CD14-positive monocyte (primary cell): ENCODE data around the gene P2RY1. TPM values are rescaled to one million over a fixed set of nuclear protein-coding genes. Genes with fewer than 3 reads are reported as not detected.

Source experiments
- DNase-seq, 3 donors: peaks; one replicate each; pipeline ENCODE4 v3.0.0-alpha.2; 2011 to 2022
- H2AFZ ChIP-seq: 2 replicates; pipeline ENCODE4 v1.6.0; 2012; ENCODE audit warnings: mild to moderate bottlenecking, low read depth, low read length, inconsistent platforms; ENCODE audit not compliant: insufficient read depth, poor library complexity, severe bottlenecking
- H3K27ac ChIP-seq, 2 donors: 1 replicate in 1 of 2; 2 replicates in 1 of 2; pipeline ENCODE4 v1.5.1; 2012 to 2013; ENCODE audit warnings: low read length in 2 of 2, control low read depth in 1 of 2, inconsistent platforms in 1 of 2, low read depth in 1 of 2, mild to moderate bottlenecking in 1 of 2
- H3K27me3 ChIP-seq, 2 donors: one replicate each; pipeline versions ENCODE4 v1.6.0 to v1.6.1; 2011 to 2013; ENCODE audit warnings: low read length in 2 of 2; ENCODE audit not compliant: control insufficient read depth in 2 of 2, insufficient read depth in 2 of 2
- H3K36me3 ChIP-seq, 2 donors: replicated peaks in 1 of 2; 1 replicate in 1 of 2; 2 replicates in 1 of 2; pipeline versions ENCODE4 v1.5.1 to v1.6.1; 2012 to 2013; ENCODE audit warnings: low read length in 2 of 2, control low read depth in 1 of 2, inconsistent platforms in 1 of 2, mild to moderate bottlenecking in 1 of 2; ENCODE audit not compliant: insufficient read depth in 2 of 2, control insufficient read depth in 1 of 2
- H3K4me1 ChIP-seq, 2 donors: 1 replicate in 1 of 2; 2 replicates in 1 of 2; pipeline versions ENCODE4 v1.5.1 to v1.6.1; 2012 to 2013; ENCODE audit warnings: low read length in 2 of 2, control low read depth in 1 of 2, inconsistent platforms in 1 of 2, mild to moderate bottlenecking in 1 of 2, moderate library complexity in 1 of 2; ENCODE audit not compliant: insufficient read depth in 2 of 2, control insufficient read depth in 1 of 2
- H3K4me2 ChIP-seq: replicated peaks from 2 replicates; pipeline ENCODE3; 2012; ENCODE audit warnings: low read length, moderate library complexity, mild to moderate bottlenecking; ENCODE audit not compliant: poor library complexity, severe bottlenecking; ENCODE audit errors: extremely low read depth
- H3K4me3 ChIP-seq, 3 experiments: fragments of 200-600 bp in 1 of 3; sonication (generic) in 1 of 3; replicated peaks in 1 of 3; 1 replicate in 2 of 3; 2 replicates in 1 of 3; pipeline ENCODE4 v1.5.1; 2011 to 2013; ENCODE audit warnings: low read length in 3 of 3, mild to moderate bottlenecking in 3 of 3, control low read depth in 2 of 3, low read depth in 2 of 3, inconsistent platforms in 1 of 3, moderate library complexity in 1 of 3
- H3K79me2 ChIP-seq: 2 replicates; pipeline ENCODE4 v1.6.0; 2012; ENCODE audit warnings: mild to moderate bottlenecking, control low read depth, inconsistent platforms, low read length, moderate library complexity; ENCODE audit not compliant: insufficient read depth
- H3K9ac ChIP-seq: 2 replicates; pipeline ENCODE4 v1.6.0; 2017; ENCODE audit warnings: low read length, mild to moderate bottlenecking; ENCODE audit not compliant: insufficient read depth, poor library complexity, severe bottlenecking
- H3K9me3 ChIP-seq, 2 donors: replicated peaks in 1 of 2; 1 replicate in 1 of 2; 2 replicates in 1 of 2; pipeline versions ENCODE4 v1.5.1 to v1.6.1; 2012 to 2013; ENCODE audit warnings: low read length in 2 of 2, control low read depth in 1 of 2; ENCODE audit not compliant: control insufficient read depth in 1 of 2, insufficient read depth in 1 of 2
- H4K20me1 ChIP-seq: 2 replicates; pipeline ENCODE4 v1.6.0; 2012; ENCODE audit warnings: mild to moderate bottlenecking, low read length, control low read depth, moderate library complexity; ENCODE audit not compliant: insufficient read depth
- H3K27ac Mint-ChIP-seq, 7 donors: one replicate each; pipeline ENCODE4 v1.8.0; 2020; ENCODE audit warnings: mild to moderate bottlenecking in 7 of 7, mixed read lengths in 7 of 7, moderate library complexity in 6 of 7, inconsistent platforms in 2 of 7
- H3K27me3 Mint-ChIP-seq, 3 donors: one replicate each; pipeline ENCODE4 v1.8.0; 2021 to 2022; ENCODE audit warnings: low read depth in 3 of 3, mild to moderate bottlenecking in 3 of 3, mixed read lengths in 3 of 3, moderate library complexity in 3 of 3, inconsistent platforms in 1 of 3
- H3K36me3 Mint-ChIP-seq, 2 donors: one replicate each; pipeline ENCODE4 v1.8.0; 2020; ENCODE audit warnings: mixed read lengths in 2 of 2, inconsistent platforms in 1 of 2, mild to moderate bottlenecking in 1 of 2
- H3K4me1 Mint-ChIP-seq: one replicate; pipeline ENCODE4 v1.8.0; 2020; ENCODE audit warnings: mild to moderate bottlenecking, mixed read lengths
- H3K4me3 Mint-ChIP-seq, 2 donors: one replicate each; pipeline ENCODE4 v1.8.0; 2020; ENCODE audit warnings: mild to moderate bottlenecking in 2 of 2, mixed read lengths in 2 of 2, moderate library complexity in 1 of 2
- H3K9me3 Mint-ChIP-seq, 7 donors: one replicate each; pipeline ENCODE4 v1.8.0; 2020 to 2022; ENCODE audit warnings: mixed read lengths in 7 of 7, mild to moderate bottlenecking in 6 of 7, moderate library complexity in 6 of 7, inconsistent platforms in 2 of 7
- WGBS: methylation state at CpG from one replicate; pipeline ENCODE4 v1.1.5; 2013; ENCODE audit warnings: missing lambda C conversion rate; ENCODE audit not compliant: insufficient coverage; 5-methylcytosine and 5-hydroxymethylcytosine counted together
- intact Hi-C, 2 donors: fragments of 100-400 bp; cut with micrococcal nuclease; formaldehyde crosslinking; loops; one replicate each; pipeline versions ENCODE4 v1.15.0 to v1.15.1; 2023
- polyA plus RNA-seq, 3 donors: library from polyadenylated mRNA; depleted of rRNA in 1 of 3; unstranded in 2 of 3; stranded (reverse) in 1 of 3; fragments of 300-500 nt in 2 of 3; fragments of >200 nt in 1 of 3; fragmentation: Illumina TruSeq in 2 of 3; gene quantifications; 1 replicate in 2 of 3; 2 replicates in 1 of 3; pipeline ENCODE4 v1.2.3, GENCODE V29; 2012 to 2021
- TF ChIP-seq, protein P1 (sequence below): fragments of 200-600 bp; IDR thresholded peaks from one replicate; pipeline ENCODE4 v1.8.0; 2022; ENCODE audit warnings: antibody characterized with exemption, mild to moderate bottlenecking

P2RY1 gene
- polyA plus RNA-seq, 3 donors = 0.16 to 0.97 TPM; not detected in 1

DNA sequence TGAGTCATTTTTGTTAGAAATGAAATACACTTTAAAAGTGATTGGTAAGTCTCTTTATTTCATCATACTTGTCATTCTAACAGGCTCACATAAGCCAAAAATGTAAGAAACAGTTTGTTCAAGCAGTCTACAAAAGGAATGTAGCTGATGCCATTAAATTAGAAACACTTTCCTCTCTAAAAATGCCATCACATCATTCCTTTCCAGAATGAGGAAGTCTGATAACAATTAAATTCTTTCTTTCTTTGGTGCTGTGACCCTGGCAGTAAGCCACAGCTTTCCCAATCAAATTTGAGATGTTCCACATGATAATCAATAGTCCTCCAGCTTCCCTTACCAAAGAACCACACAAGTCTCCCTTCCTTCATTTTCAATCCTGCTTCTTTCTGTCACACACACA is 9.4 kb upstream of the P2RY1 start:
- Histone ChIP-seq H2AFZ (no peak overlapping the region), H4K20me1 (no peaks in the 10 kb centered on the region), H3K79me2 (no peaks in the 10 kb centered on the region), H3K4me2 (no peak overlapping the region), H3K36me3 (no peaks in the 10 kb centered on the region), H3K27ac (no peak overlapping the region), H3K4me3 (no peak overlapping the region), H3K27me3 (no peaks in the 10 kb centered on the region), H3K9me3 (no peaks in the 10 kb centered on the region), H3K4me1 (no peaks in the 10 kb centered on the region), H3K9ac (no peak overlapping the region)
- Mint-ChIP-seq H3K27ac (no peak overlapping the region), H3K36me3 (no peaks in the 10 kb centered on the region), H3K27me3 (peaks cover 0 to 1% (median 0%) of the 10 kb centered on the region in 3 donors), H3K4me1 (peaks cover 6% of the 10 kb centered on the region), H3K4me3 (no peak overlapping the region), H3K9me3 (peaks cover 0 to 3% (median 0%) of the 10 kb centered on the region in 7 donors)
- TF ChIP-seq, protein P1, sequence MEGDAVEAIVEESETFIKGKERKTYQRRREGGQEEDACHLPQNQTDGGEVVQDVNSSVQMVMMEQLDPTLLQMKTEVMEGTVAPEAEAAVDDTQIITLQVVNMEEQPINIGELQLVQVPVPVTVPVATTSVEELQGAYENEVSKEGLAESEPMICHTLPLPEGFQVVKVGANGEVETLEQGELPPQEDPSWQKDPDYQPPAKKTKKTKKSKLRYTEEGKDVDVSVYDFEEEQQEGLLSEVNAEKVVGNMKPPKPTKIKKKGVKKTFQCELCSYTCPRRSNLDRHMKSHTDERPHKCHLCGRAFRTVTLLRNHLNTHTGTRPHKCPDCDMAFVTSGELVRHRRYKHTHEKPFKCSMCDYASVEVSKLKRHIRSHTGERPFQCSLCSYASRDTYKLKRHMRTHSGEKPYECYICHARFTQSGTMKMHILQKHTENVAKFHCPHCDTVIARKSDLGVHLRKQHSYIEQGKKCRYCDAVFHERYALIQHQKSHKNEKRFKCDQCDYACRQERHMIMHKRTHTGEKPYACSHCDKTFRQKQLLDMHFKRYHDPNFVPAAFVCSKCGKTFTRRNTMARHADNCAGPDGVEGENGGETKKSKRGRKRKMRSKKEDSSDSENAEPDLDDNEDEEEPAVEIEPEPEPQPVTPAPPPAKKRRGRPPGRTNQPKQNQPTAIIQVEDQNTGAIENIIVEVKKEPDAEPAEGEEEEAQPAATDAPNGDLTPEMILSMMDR = no peak
- DNase-seq = no peak
- intact Hi-C loops = no loop called here

DNA sequence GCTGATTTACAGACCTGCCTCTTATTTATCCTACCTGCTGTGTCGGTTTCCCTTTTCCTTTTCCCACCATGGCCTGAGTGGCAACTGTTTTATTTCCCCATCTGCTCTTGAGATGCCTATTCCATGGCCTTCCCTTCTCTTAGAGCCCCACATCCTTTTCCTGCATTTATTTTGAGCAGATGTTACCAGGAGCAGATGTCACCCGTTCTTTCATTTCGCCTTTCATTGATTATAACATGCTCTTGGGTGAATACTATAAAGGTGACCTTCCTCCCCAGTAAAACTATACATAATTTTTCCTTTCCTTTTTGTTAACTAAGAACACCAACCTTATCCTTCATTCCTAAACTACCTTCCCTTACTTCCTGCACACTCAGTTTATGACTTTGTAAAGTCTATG is 8.5 kb upstream of the P2RY1 start:
- H3K4me1 Mint-ChIP-seq = peaks cover 6% of the 10 kb centered on the region
- Histone ChIP-seq H3K9me3 (no peaks in the 10 kb centered on the region), H2AFZ (no peak overlapping the region), H3K27me3 (no peaks in the 10 kb centered on the region), H3K4me1 (no peaks in the 10 kb centered on the region), H3K36me3 (no peaks in the 10 kb centered on the region), H3K4me2 (no peak overlapping the region), H3K27ac (no peak overlapping the region), H4K20me1 (no peaks in the 10 kb centered on the region), H3K79me2 (no peaks in the 10 kb centered on the region), H3K4me3 (no peak overlapping the region), H3K9ac (no peak overlapping the region)
- H3K4me3 Mint-ChIP-seq = no peak overlapping the region
- WGBS = 100% methylated on average over 2 of the region's 3 CpGs
- no peak for DNase-seq
- intact Hi-C loops = no loop called here
- peaks cover 0 to 3% (median 0%) of the 10 kb centered on the region in 3 donors for H3K27me3 Mint-ChIP-seq
- no peaks in the 10 kb centered on the region for H3K36me3 Mint-ChIP-seq
- peaks cover 0 to 3% (median 0%) of the 10 kb centered on the region in 7 donors for H3K9me3 Mint-ChIP-seq
- TF ChIP-seq, protein P1 = no peak
- H3K27ac Mint-ChIP-seq = no peak overlapping the region
